Osteoblast (primary cell): Measurements from ENCODE around the gene COMMD1. TPM values are rescaled to one million over a fixed set of nuclear protein-coding genes. Genes with fewer than 3 reads are reported as not detected.

Source experiments
- DNase-seq: peaks from one replicate; pipeline ENCODE4 v3.0.0; 2011; ENCODE audit warnings: low spot score, mixed read lengths; ENCODE audit not compliant: insufficient read length; ENCODE audit errors: missing footprints
- H2AFZ ChIP-seq: 2 replicates; pipeline ENCODE4 v1.6.0; 2011; ENCODE audit warnings: mild to moderate bottlenecking, low read length
- H3K27ac ChIP-seq: 2 replicates; pipeline ENCODE4 v1.5.1; 2011; ENCODE audit warnings: mild to moderate bottlenecking, low read depth, low read length, moderate library complexity
- H3K27me3 ChIP-seq: 2 replicates; pipeline ENCODE4 v1.6.0; 2012; ENCODE audit warnings: mild to moderate bottlenecking, control low read depth, inconsistent platforms, low read length, moderate library complexity; ENCODE audit not compliant: insufficient read depth
- H3K36me3 ChIP-seq: 2 replicates; pipeline ENCODE4 v1.5.1; 2011; ENCODE audit warnings: mild to moderate bottlenecking, low read length, control low read depth, moderate library complexity; ENCODE audit not compliant: insufficient read depth
- H3K4me1 ChIP-seq: 2 replicates; pipeline ENCODE4 v1.5.1; 2011; ENCODE audit warnings: mild to moderate bottlenecking, low read length, control low read depth, moderate library complexity; ENCODE audit not compliant: insufficient read depth
- H3K4me2 ChIP-seq: 2 replicates; pipeline ENCODE4 v1.6.0; 2011; ENCODE audit warnings: mild to moderate bottlenecking, low read length; ENCODE audit not compliant: insufficient read depth
- H3K4me3 ChIP-seq: fragments of 200-600 bp; sonication (generic); 3 replicates; pipeline ENCODE4 v1.5.1; 2012; ENCODE audit warnings: mild to moderate bottlenecking, low read length, inconsistent platforms; ENCODE audit not compliant: insufficient read depth
- H3K79me2 ChIP-seq: 2 replicates; pipeline ENCODE4 v1.6.0; 2012; ENCODE audit warnings: mild to moderate bottlenecking, low read length, control low read depth, inconsistent platforms; ENCODE audit not compliant: insufficient read depth
- H3K9me3 ChIP-seq: 2 replicates; pipeline ENCODE4 v1.5.1; 2011; ENCODE audit warnings: low read depth, low read length, control low read depth
- H4K20me1 ChIP-seq: 2 replicates; pipeline ENCODE4 v1.6.0; 2012; ENCODE audit warnings: mild to moderate bottlenecking, low read length, control low read depth; ENCODE audit not compliant: insufficient read depth
- CTCF ChIP-seq: IDR thresholded peaks from 2 replicates; pipeline ENCODE4 v1.5.1; 2011; ENCODE audit warnings: mild to moderate bottlenecking, low read depth, low read length, moderate library complexity; ENCODE audit errors: extremely low read depth
- total RNA-seq: library from RNA; depleted of rRNA; stranded (reverse); fragments of >200 nt; gene quantifications from 2 replicates; pipeline ENCODE4 v1.2.3, GENCODE V29; 2012

The COMMD1 gene
- total RNA-seq, 1 donor, result 51.8 TPM

GRCh38 chr2:61920548-61920947 lies 15.1 kb downstream of the COMMD1 start:
- Histone ChIP-seq H3K36me3 (no peaks in the 10 kb centered on the region), H3K4me2 (no peak overlapping the region), H2AFZ (no peak overlapping the region), H3K27me3 (no peaks in the 10 kb centered on the region), H3K79me2 (no peaks in the 10 kb centered on the region), H3K4me1 (no peaks in the 10 kb centered on the region), H3K4me3 (no peak overlapping the region), H3K9me3 (no peaks in the 10 kb centered on the region), H3K27ac (no peak overlapping the region), H4K20me1 (no peaks in the 10 kb centered on the region)
- TF ChIP-seq CTCF, result no peak
- DNase-seq, result no peak

DNA sequence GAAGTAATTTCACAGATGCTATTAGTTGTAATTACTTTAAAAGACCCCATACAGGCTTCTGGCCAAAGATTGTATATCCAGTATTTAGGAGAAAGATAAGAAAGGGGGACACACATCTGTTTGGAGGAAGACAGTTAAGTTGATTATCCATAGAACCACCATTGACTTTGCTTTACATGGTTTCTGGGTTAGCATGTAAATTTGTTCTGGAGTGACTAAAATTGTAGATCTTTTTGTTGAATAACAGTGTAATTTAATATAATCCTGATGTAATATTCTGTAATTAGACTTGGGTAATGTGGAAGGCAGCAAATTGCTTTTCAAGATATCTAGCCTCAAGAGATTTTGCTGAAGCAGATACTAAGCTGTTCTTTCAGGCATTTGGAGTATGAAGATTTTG lies 17.2 kb downstream of the COMMD1 start:
- no peak for TF ChIP-seq CTCF
- H3K4me1 ChIP-seq, result no peaks in the 10 kb centered on the region
- no peak for DNase-seq

GRCh38 chr2:61924895-61925663 lies 19.6 kb downstream of the COMMD1 start:
- Histone ChIP-seq H2AFZ (no peak overlapping the region), H3K4me3 (no peak overlapping the region), H3K27ac (no peak overlapping the region), H3K79me2 (no peaks in the 10 kb centered on the region), H3K4me2 (no peak overlapping the region), H3K36me3 (no peaks in the 10 kb centered on the region), H3K9me3 (no peaks in the 10 kb centered on the region), H3K27me3 (no peaks in the 10 kb centered on the region), H4K20me1 (no peaks in the 10 kb centered on the region), H3K4me1 (no peaks in the 10 kb centered on the region)
- no peak for DNase-seq
- TF ChIP-seq CTCF, result no peak

More for the DNA sequence above, 17.2 kb downstream of the COMMD1 start:
- no peak overlapping the region for H3K4me3 ChIP-seq
- H3K9me3 ChIP-seq, result no peaks in the 10 kb centered on the region
- H3K36me3 ChIP-seq, result no peaks in the 10 kb centered on the region
- no peak overlapping the region for H3K27ac ChIP-seq
- H3K27me3 ChIP-seq, result no peaks in the 10 kb centered on the region
- no peaks in the 10 kb centered on the region for H4K20me1 ChIP-seq
- no peak overlapping the region for H2AFZ ChIP-seq
- H3K79me2 ChIP-seq, result no peaks in the 10 kb centered on the region
- no peak overlapping the region for H3K4me2 ChIP-seq

DNA sequence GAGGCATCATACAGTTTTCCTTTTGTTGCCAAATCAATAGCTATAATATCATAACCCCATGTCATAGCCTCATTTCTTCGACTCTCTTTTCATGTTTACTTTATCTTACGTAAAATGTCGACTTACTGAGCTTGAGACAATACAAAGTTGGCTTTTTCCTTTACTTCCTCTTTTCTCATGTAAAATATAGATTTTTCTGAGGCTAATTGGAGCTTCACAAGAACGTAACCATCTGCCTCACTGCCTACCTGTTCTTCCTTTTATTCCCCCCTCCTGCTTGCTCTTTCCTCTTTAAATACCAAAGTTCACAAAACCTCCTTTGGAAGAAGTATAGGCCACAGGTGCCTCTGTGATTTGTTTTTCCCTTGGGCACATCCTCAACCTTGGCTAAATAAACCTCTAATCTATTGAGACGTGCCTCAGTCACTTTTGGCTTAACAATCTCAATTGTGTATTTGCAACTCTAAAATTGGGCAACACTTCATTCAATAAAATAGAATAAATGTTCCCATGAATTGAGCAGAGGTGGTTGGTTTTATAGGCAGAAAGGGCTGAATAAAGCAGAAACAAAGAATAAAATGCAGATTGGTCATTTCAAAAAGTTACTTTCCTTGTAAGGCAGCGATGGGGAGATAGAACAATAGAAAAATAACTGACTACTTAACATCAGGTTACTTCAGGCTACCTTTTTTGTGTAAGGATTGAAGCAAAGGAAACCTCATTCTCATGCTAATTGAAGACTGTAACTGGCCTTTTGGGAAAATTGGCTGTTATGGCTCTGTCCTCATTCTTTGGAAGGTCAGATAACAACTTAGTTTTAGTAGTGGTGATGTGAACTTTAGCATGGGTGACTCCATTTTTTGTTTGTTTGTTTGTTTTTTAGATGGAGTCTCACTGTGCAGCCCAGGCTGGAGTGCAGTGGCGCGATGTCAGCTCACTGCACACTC lies 21.3 kb downstream of the COMMD1 start:
- Histone ChIP-seq H3K4me1 (no peaks in the 10 kb centered on the region), H3K9me3 (no peaks in the 10 kb centered on the region), H3K4me3 (no peak overlapping the region), H3K36me3 (no peaks in the 10 kb centered on the region), H2AFZ (no peak overlapping the region), H3K27me3 (no peaks in the 10 kb centered on the region), H3K27ac (no peak overlapping the region), H4K20me1 (no peaks in the 10 kb centered on the region), H3K79me2 (no peaks in the 10 kb centered on the region), H3K4me2 (no peak overlapping the region)
- DNase-seq, result no peak
- TF ChIP-seq CTCF, result no peak
